HL-60 (cell line): Measurements from ENCODE around the gene ADGRF4.

Experiments used
- CTCF ChIP-seq: IDR thresholded peaks from one replicate; pipeline ENCODE4 v1.5.1; 2011; ENCODE audit warnings: low read length, control low read depth, inconsistent platforms; ENCODE audit not compliant: insufficient read depth
- GABPA ChIP-seq: IDR thresholded peaks from 2 replicates; pipeline ENCODE4 v1.6.1; 2012; ENCODE audit warnings: low read depth
- POLR2AphosphoS5 ChIP-seq: IDR thresholded peaks from 2 replicates; pipeline ENCODE4 v1.6.1; 2012; ENCODE audit warnings: low read depth
- SPI1 ChIP-seq: IDR thresholded peaks from 2 replicates; pipeline ENCODE4 v1.6.1; 2012; ENCODE audit warnings: low read depth, mild to moderate bottlenecking, borderline replicate concordance

GRCh38 chr6:47716207-47716606 is 17.8 kb downstream of the ADGRF4 start:
- TF ChIP-seq CTCF (no peak), POLR2AphosphoS5 (no peak), SPI1 (no peak), GABPA (no peak)
